GM12872 (cell line): ENCODE data around the gene NEIL1.

Experiments
- TF ChIP-seq, protein P1 (sequence below): IDR thresholded peaks from 3 replicates; pipeline ENCODE4 v1.5.1; 2011; ENCODE audit warnings: low read depth, mild to moderate bottlenecking, low read length, moderate library complexity; ENCODE audit not compliant: insufficient read depth

The NEIL1 gene

DNA sequence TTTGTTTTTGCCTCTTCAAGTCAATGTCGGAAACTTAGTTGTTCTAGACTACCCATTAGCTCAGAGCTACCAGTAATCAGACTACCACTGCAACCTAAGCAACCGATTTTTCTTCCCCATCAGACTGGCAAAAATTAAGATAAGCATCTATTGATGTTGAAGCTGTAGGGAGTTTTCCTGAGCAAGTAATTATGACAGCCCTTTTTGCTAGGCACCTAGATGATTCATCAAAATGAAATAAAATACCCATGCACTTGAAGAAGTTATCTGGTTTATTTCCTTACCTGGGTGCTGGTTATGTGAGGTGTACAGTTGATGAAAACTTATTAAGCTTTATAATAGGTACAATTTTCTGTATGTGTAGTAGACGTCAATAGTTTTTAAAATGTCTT, 11.5 kb upstream of the NEIL1 start:
- TF ChIP-seq, protein P1, sequence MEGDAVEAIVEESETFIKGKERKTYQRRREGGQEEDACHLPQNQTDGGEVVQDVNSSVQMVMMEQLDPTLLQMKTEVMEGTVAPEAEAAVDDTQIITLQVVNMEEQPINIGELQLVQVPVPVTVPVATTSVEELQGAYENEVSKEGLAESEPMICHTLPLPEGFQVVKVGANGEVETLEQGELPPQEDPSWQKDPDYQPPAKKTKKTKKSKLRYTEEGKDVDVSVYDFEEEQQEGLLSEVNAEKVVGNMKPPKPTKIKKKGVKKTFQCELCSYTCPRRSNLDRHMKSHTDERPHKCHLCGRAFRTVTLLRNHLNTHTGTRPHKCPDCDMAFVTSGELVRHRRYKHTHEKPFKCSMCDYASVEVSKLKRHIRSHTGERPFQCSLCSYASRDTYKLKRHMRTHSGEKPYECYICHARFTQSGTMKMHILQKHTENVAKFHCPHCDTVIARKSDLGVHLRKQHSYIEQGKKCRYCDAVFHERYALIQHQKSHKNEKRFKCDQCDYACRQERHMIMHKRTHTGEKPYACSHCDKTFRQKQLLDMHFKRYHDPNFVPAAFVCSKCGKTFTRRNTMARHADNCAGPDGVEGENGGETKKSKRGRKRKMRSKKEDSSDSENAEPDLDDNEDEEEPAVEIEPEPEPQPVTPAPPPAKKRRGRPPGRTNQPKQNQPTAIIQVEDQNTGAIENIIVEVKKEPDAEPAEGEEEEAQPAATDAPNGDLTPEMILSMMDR = no peak

- TF ChIP-seq, protein P1 = no peak
These were observed 11.0 kb upstream of the NEIL1 start, which contains the start of gene COMMD4 for GRCh38 chr15:75335705-75336355. Gene COMMD4 (plus strand): TSS chr15:75336063. CDS start chr15:75336090, 27 bp downstream.

GRCh38 chr15:75338661-75339240, 8.1 kb upstream of the NEIL1 start:
- TF ChIP-seq, protein P1 = no peak

- TF ChIP-seq, protein P1 = no peak
These were observed 7.2 kb upstream of the NEIL1 start for GRCh38 chr15:75339531-75340240.

DNA sequence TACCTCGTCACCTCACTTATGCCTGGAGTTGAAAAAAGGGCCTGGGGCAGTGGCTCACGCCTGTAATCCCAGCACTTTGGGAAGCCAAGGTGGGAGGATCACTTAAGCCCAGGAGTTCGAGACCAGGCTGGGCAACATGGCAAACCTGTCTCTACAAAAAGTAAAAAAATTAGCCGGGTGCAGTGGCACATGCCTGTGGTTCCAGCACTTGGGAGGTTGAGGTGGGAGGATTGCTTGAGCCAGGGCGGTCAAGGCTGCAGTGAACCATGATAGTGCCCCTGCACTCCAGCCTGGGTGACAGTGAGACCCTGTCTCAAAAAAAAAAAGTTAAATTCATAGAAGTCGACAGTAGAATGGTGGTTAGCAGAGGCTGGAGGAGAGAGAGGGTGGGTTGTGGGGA, 4.6 kb upstream of the NEIL1 start:
- TF ChIP-seq, protein P1 = no peak

- TF ChIP-seq, protein P1 = no peak
These were observed 589 bp downstream of the NEIL1 start for GRCh38 chr15:75347222-75348033.
